ENCODE results near the gene SLC35A5. TPM values are rescaled to one million over a fixed set of nuclear protein-coding genes. Genes with fewer than 3 reads are reported as not detected.

The SLC35A5 gene
- total and polyA plus RNA-seq, 2 of the 13 experiments (the other 11 are each of a cell fraction or from before 2014, with no cell fraction given): 15.5 to 26.5 TPM

- BruUV-seq (replicated peaks): no TSS peak
- CTCF ChIA-PET (ENCODE audit: low intra/inter-chr PET ratio, low total read pairs): no interaction called here
- FAIRE-seq: no peak
Observed at GRCh38 chr3:112634786-112635541, 73.1 kb downstream of the SLC35A5 start.

More at GRCh38 chr3:112634786-112635541, 73.1 kb downstream of the SLC35A5 start:
- Histone ChIP-seq H3K9me3 (ENCODE audit: low read length) (no peaks in the 10 kb centered on the region), H3K4me3 (replicated peaks in 1 of 3; ENCODE audit: insufficient read depth in 1 of 3, low read depth in 2 of 3, low read length in 3 of 3) (no peak overlapping the region), H3K27me3 (ENCODE audit: control insufficient read depth in 1 of 2, insufficient read depth in 2 of 2, low read length in 2 of 2) (peaks cover 1 to 12% of the 10 kb centered on the region in 2 experiments; a peak in 2 of 5 replicates), H3K36me3 (replicated peaks in 1 of 2; ENCODE audit: control insufficient read depth in 1 of 2, insufficient read depth in 2 of 2, low read length in 2 of 2) (no peaks in the 10 kb centered on the region), H3K79me2 (ENCODE audit: insufficient read depth, low read length) (no peaks in the 10 kb centered on the region), H3K27ac (ENCODE audit: extremely low read length, insufficient read depth, low read length) (no peak overlapping the region), H2AFZ (ENCODE audit: low read length) (no peak overlapping the region), H3K4me1 (ENCODE audit: insufficient read depth, low read length) (no peaks in the 10 kb centered on the region), H3K4me2 (ENCODE audit: low read depth, low read length) (no peak overlapping the region), H3K9ac (ENCODE audit: insufficient read depth, low read depth, low read length) (no peak overlapping the region), H4K20me1 (ENCODE audit: insufficient read depth, low read length) (no peaks in the 10 kb centered on the region)
- in situ Hi-C loops (cut with HindIII; ENCODE audit: extremely low pct_ligation_motif_present, low pct_unique_long_range_greater_than_20kb) (no loop called here), intact Hi-C loops (cut with micrococcal nuclease; ENCODE audit: unreplicated experiment) (no loop called here)
- ATAC-seq (no peak), DNase-seq (ENCODE audit: low spot score) (no peak)
- POLR2A ChIA-PET: no interaction called here
- 12% methylated on average over 4 of the region's 4 CpGs for WGBS (ENCODE audit: low lambda C conversion rate)
- TF ChIP-seq SP2 (CRISPR knock-in tag; IDR thresholded peaks at IDR 0.05): no peak
- TF ChIP-seq, protein P1, sequence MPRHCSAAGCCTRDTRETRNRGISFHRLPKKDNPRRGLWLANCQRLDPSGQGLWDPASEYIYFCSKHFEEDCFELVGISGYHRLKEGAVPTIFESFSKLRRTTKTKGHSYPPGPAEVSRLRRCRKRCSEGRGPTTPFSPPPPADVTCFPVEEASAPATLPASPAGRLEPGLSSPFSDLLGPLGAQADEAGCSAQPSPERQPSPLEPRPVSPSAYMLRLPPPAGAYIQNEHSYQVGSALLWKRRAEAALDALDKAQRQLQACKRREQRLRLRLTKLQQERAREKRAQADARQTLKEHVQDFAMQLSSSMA (CRISPR knock-in tag; IDR thresholded peaks at IDR 0.05): no peak
- no peak for TF ChIP-seq ZSCAN5A (CRISPR knock-in tag; IDR thresholded peaks at IDR 0.05; ENCODE audit: borderline replicate concordance)
- TF ChIP-seq SMAD9 (CRISPR knock-in tag; IDR thresholded peaks at IDR 0.05): no peak
- TF ChIP-seq ZNF619 (CRISPR knock-in tag; IDR thresholded peaks at IDR 0.05): no peak

Other genes with a start within 250 kb of the SLC35A5 start
- gene CD200, start 228.9 kb upstream of the SLC35A5 start, total RNA-seq (2016; rRNA removed; fragmentation: Illumina TruSeq; extraction: Trizol): not detected in 2 replicates
- gene CD200, start 228.9 kb upstream of the SLC35A5 start, polyA plus RNA-seq (2011; rRNA removed): not detected in 2 replicates
- not detected in 2 replicates for gene BTLA, start 62.6 kb upstream of the SLC35A5 start, total RNA-seq (2016; rRNA removed; fragmentation: Illumina TruSeq; extraction: Trizol)
- gene BTLA, start 62.6 kb upstream of the SLC35A5 start, polyA plus RNA-seq (2011; rRNA removed): not detected in 2 replicates
- gene ATG3, start 83 bp upstream of the SLC35A5 start, total RNA-seq (2016; rRNA removed; fragmentation: Illumina TruSeq; extraction: Trizol): 34.8 and 43.3 TPM in 2 replicates
- 15.0 and 19.6 TPM in 2 replicates for gene ATG3, start 83 bp upstream of the SLC35A5 start, polyA plus RNA-seq (2011; rRNA removed)
- not detected in 2 replicates for gene CCDC80, start 79.1 kb downstream of the SLC35A5 start, total RNA-seq (2016; rRNA removed; fragmentation: Illumina TruSeq; extraction: Trizol)
- gene CCDC80, start 79.1 kb downstream of the SLC35A5 start, polyA plus RNA-seq (2011; rRNA removed): not detected in 2 replicates

All from HepG2 (cell line).